ENCODE data around the gene VPS8. TPM values are rescaled to one million over a fixed set of nuclear protein-coding genes. Genes with fewer than 3 reads are reported as not detected.

The VPS8 gene
- total and polyA plus RNA-seq, 7 donors, result 11.4 to 52.6 (median 30.8) TPM

- H3K36me3 ChIP-seq (ENCODE audit: insufficient read depth in 1 of 2, low read depth in 1 of 2), result peaks cover 2 to 23% of the 10 kb centered on the region in 2 donors
- H3K4me3 ChIP-seq, result no peak overlapping the region
- intact Hi-C loops (cut with DNase I), result no loop called here
- ATAC-seq (no peak), DNase-seq (no peak)
- peaks cover 35% of the 10 kb centered on the region for H3K4me1 ChIP-seq
- peak overlapping the region; percentile 46 for H3K27ac ChIP-seq
- no peaks in the 10 kb centered on the region for H3K9me3 ChIP-seq
- TF ChIP-seq CTCF (IDR thresholded peaks at IDR 0.05), result no peak
- H3K27me3 ChIP-seq (ENCODE audit: insufficient read depth in 3 of 3, low read length in 2 of 3), result no peaks in the 10 kb centered on the region
Observed at GRCh38 chr3:184845819-184846218, 33.9 kb downstream of the VPS8 start.

GRCh38 chr3:184846496-184846895 is 34.5 kb downstream of the VPS8 start:
- peaks cover 2 to 30% of the 10 kb centered on the region in 2 donors for H3K36me3 ChIP-seq (ENCODE audit: insufficient read depth in 1 of 2, low read depth in 1 of 2)
- intact Hi-C loops (cut with DNase I), result no loop called here
- no peaks in the 10 kb centered on the region for H3K27me3 ChIP-seq (ENCODE audit: insufficient read depth in 3 of 3, low read length in 2 of 3)
- peak; percentile 85 to 90 (median 88) for ATAC-seq
- WGBS, 3 donors, result 33 to 44% (median 35%) methylated on average over 6 of the region's 6 CpGs
- H3K9me3 ChIP-seq, result no peaks in the 10 kb centered on the region
- no peak overlapping the region for H3K4me3 ChIP-seq
- H3K27ac ChIP-seq, result peak overlapping the region; percentile 46
- TF ChIP-seq CTCF (IDR thresholded peaks at IDR 0.05), result no peak
- H3K4me1 ChIP-seq, result peaks cover 35% of the 10 kb centered on the region
- no peak for DNase-seq

- Histone ChIP-seq H3K4me1 (peaks cover 29% of the 10 kb centered on the region), H3K9me3 (no peaks in the 10 kb centered on the region), H3K27ac (no peak overlapping the region), H3K4me3 (no peak overlapping the region), H3K36me3 (ENCODE audit: insufficient read depth in 1 of 2, low read depth in 1 of 2) (peaks cover 2 to 54% of the 10 kb centered on the region in 2 donors), H3K27me3 (ENCODE audit: insufficient read depth in 3 of 3, low read length in 2 of 3) (no peaks in the 10 kb centered on the region)
- ATAC-seq, result no peak
- no peak for TF ChIP-seq CTCF (IDR thresholded peaks at IDR 0.05)
- WGBS, 3 donors, result 95 to 97% (median 96%) methylated on average over 4 of the region's 4 CpGs
- DNase-seq, result no peak
- intact Hi-C loops (cut with DNase I), result no loop called here
Observed at GRCh38 chr3:184848934-184849333, 37.0 kb downstream of the VPS8 start.

GRCh38 chr3:184850201-184850600 is 38.2 kb downstream of the VPS8 start:
- Histone ChIP-seq H3K9me3 (no peaks in the 10 kb centered on the region), H3K27me3 (ENCODE audit: insufficient read depth in 3 of 3, low read length in 2 of 3) (no peaks in the 10 kb centered on the region), H3K27ac (no peak overlapping the region), H3K4me1 (peaks cover 20% of the 10 kb centered on the region), H3K4me3 (no peak overlapping the region), H3K36me3 (ENCODE audit: insufficient read depth in 1 of 2, low read depth in 1 of 2) (peaks cover 2 to 67% of the 10 kb centered on the region in 2 donors)
- intact Hi-C loops (cut with DNase I), result no loop called here
- ATAC-seq, result no peak
- DNase-seq, result no peak
- TF ChIP-seq CTCF (IDR thresholded peaks at IDR 0.05), result no peak
- 92 to 97% (median 97%) methylated on average over 2 of the region's 2 CpGs for whole genome bisulfite sequencing, 3 donors

- WGBS, 3 donors, result 94 to 98% (median 94%) methylated on average over 2 of the region's 2 CpGs
- ATAC-seq (no peak), DNase-seq (no peak)
- intact Hi-C loops (cut with DNase I), result no loop called here
- H3K4me1 ChIP-seq, result no peaks in the 10 kb centered on the region
- H3K27ac ChIP-seq, result no peak overlapping the region
- no peak overlapping the region for H3K4me3 ChIP-seq
- TF ChIP-seq CTCF (IDR thresholded peaks at IDR 0.05), result no peak
- no peaks in the 10 kb centered on the region for H3K9me3 ChIP-seq
- H3K36me3 ChIP-seq (ENCODE audit: insufficient read depth in 1 of 2, low read depth in 1 of 2), result peaks cover 5 to 100% of the 10 kb centered on the region in 2 donors
- no peaks in the 10 kb centered on the region for H3K27me3 ChIP-seq (ENCODE audit: insufficient read depth in 3 of 3, low read length in 2 of 3)
Observed at GRCh38 chr3:184857099-184857498, 45.1 kb downstream of the VPS8 start.
